ENCODE data around the gene PECR. TPM values are rescaled to one million over a fixed set of nuclear protein-coding genes. Genes with fewer than 3 reads are reported as not detected.

PECR gene
- total and polyA plus RNA-seq, 2 donors (not counting 1 experiment from before 2014, with no cell fraction given): 9.5 to 16.5 TPM

DNA sequence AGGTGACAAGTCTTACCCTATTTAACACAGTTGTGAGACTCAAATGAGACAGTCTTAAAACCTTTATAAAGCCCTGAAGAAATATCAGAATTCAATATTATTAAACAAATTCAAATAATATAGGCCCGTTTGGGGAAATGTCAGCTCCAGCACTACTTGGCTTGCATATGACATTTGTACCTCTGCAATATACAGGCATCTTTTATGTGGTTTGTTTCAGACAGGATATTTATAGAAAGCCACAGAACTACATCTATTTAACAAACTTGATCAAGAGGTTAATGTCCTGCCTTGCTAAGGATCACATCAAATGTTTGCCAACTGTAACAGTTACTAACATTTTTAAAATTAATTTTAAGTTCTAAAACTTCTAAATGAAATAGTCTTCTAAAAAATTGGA lies 65.0 kb downstream of the PECR start:
- Histone ChIP-seq H3K9me3 (ENCODE audit: control extremely low read depth in 1 of 3, control insufficient read depth in 2 of 3, insufficient read depth in 1 of 3, low read length in 2 of 3) (no peaks in the 10 kb centered on the region), H3K4me3 (ENCODE audit: control extremely low read depth in 1 of 5, extremely low read depth in 1 of 5, insufficient read depth in 1 of 5, low read depth in 2 of 5, low read length in 4 of 5) (no peak overlapping the region), H3K79me2 (ENCODE audit: control insufficient read depth, insufficient read depth, low read length) (peaks cover 21% of the 10 kb centered on the region), H3K27ac (ENCODE audit: low read length in 2 of 2) (peak overlapping the region; percentile 34 to 69), H2AFZ (ENCODE audit: insufficient read depth, low read depth, low read length, poor library complexity, severe bottlenecking) (no peak overlapping the region), H3K9ac (ENCODE audit: low read length) (no peak overlapping the region), H3K36me3 (replicated peaks in 1 of 2; ENCODE audit: control extremely low read depth in 1 of 2, control insufficient read depth in 1 of 2, extremely low read depth in 1 of 2, insufficient read depth in 2 of 2, low read length in 1 of 2) (no peaks in the 10 kb centered on the region), H3K4me1 (ENCODE audit: control insufficient read depth in 2 of 2, insufficient read depth in 2 of 2, low read length in 2 of 2) (peaks cover 30 to 38% of the 10 kb centered on the region in 2 donors), H3K27me3 (replicated peaks in 1 of 4; ENCODE audit: control extremely low read depth in 1 of 4, control insufficient read depth in 3 of 4, insufficient read depth in 4 of 4, low read length in 3 of 4) (no peaks in the 10 kb centered on the region), H3K4me2 (replicated peaks; ENCODE audit: low read depth, low read length, poor library complexity, severe bottlenecking) (peak overlapping the region; percentile 18), H4K20me1 (ENCODE audit: control insufficient read depth, insufficient read depth, low read length, poor library complexity, severe bottlenecking) (no peaks in the 10 kb centered on the region)
- peaks cover 3% of the 10 kb centered on the region for H3K9me3 Mint-ChIP-seq (ENCODE audit: insufficient read depth)
- no peak overlapping the region for H3K4me3 Mint-ChIP-seq
- no peak for DNase-seq
- no CpG with 5 or more reads among the region's 1 CpG for WGBS (ENCODE audit: insufficient coverage)
- ChIA-PET POLR2A (no interaction called here), CTCF (interaction anchor here (1.4 to 2.2 kb wide), 3 partner anchors 10 to 92 kb away, joined by 3 to 6 read pairs (median 5); partner anchors contain the start of gene XRCC5)
- intact Hi-C loops (cut with micrococcal nuclease): loop anchor here (10.0 kb wide), 2 partner anchors 478 to 1202 kb away; partner anchors contain the start of gene RPL37A
- no peak for ATAC-seq (ENCODE audit: low read depth)
- H3K27ac Mint-ChIP-seq: no peak overlapping the region
- H3K4me1 Mint-ChIP-seq: peaks cover 46% of the 10 kb centered on the region
- TF ChIP-seq EZH2 (IDR thresholded peaks at IDR 0.05; ENCODE audit: borderline replicate concordance, insufficient read depth, low read depth, low read length, poor library complexity, severe bottlenecking): no peak
- TF ChIP-seq, protein P1, sequence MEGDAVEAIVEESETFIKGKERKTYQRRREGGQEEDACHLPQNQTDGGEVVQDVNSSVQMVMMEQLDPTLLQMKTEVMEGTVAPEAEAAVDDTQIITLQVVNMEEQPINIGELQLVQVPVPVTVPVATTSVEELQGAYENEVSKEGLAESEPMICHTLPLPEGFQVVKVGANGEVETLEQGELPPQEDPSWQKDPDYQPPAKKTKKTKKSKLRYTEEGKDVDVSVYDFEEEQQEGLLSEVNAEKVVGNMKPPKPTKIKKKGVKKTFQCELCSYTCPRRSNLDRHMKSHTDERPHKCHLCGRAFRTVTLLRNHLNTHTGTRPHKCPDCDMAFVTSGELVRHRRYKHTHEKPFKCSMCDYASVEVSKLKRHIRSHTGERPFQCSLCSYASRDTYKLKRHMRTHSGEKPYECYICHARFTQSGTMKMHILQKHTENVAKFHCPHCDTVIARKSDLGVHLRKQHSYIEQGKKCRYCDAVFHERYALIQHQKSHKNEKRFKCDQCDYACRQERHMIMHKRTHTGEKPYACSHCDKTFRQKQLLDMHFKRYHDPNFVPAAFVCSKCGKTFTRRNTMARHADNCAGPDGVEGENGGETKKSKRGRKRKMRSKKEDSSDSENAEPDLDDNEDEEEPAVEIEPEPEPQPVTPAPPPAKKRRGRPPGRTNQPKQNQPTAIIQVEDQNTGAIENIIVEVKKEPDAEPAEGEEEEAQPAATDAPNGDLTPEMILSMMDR (IDR thresholded peaks at IDR 0.05): no peak
- no peaks in the 10 kb centered on the region for H3K27me3 Mint-ChIP-seq

DNA sequence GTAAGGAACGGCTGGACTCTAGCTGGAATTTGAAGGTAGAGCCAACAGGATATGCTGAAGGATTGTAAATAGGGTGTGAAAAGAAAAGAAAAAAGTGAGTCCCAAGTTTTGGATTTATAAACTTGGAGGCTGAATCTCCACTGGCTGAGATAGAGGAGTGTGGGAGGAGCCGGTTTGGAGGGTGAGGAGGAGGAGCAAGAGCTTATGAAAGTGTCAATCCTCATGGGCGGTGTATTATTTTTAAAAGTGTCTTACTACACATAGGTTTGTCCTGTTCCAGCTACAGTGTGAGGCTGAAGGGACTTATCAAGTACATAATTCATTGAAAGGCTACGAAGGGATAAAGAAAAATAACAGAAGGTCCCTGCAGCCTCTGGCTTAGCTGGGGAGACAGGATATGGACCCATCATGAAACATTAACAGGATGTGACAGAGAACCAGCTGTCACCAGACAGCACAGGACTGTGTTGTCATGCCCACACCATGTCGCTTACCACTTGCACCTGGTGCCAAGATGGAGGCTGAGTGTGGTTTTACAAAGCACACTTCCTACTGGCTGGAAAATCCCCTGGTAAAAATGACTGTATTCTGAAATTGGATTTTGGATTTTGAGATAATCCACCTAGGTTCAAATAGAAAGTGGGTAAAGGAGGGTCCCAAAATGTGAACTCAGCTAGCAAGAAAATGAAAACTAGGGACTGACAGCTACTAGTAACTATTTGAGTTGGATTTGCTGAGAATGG lies 65.7 kb downstream of the PECR start:
- H4K20me1 ChIP-seq (ENCODE audit: control insufficient read depth, insufficient read depth, low read length, poor library complexity, severe bottlenecking): no peaks in the 10 kb centered on the region
- H3K27ac ChIP-seq (ENCODE audit: low read length in 2 of 2): peak overlapping the region; percentile 34 to 69
- intact Hi-C loops (cut with micrococcal nuclease): loop anchor here (10.0 kb wide), 2 partner anchors 479 to 1201 kb away; partner anchors contain the start of gene RPL37A
- H3K27me3 ChIP-seq (replicated peaks in 1 of 4; ENCODE audit: control extremely low read depth in 1 of 4, control insufficient read depth in 3 of 4, insufficient read depth in 4 of 4, low read length in 3 of 4): no peaks in the 10 kb centered on the region
- POLR2A ChIA-PET: no interaction called here
- peaks cover 26% of the 10 kb centered on the region for H3K79me2 ChIP-seq (ENCODE audit: control insufficient read depth, insufficient read depth, low read length)
- H3K9me3 Mint-ChIP-seq (ENCODE audit: insufficient read depth): peaks cover 3% of the 10 kb centered on the region
- H3K4me1 Mint-ChIP-seq: peaks cover 47% of the 10 kb centered on the region
- peak overlapping the region; percentile 5 for H3K9ac ChIP-seq (ENCODE audit: low read length)
- no peaks in the 10 kb centered on the region for H3K36me3 ChIP-seq (replicated peaks in 1 of 2; ENCODE audit: control extremely low read depth in 1 of 2, control insufficient read depth in 1 of 2, extremely low read depth in 1 of 2, insufficient read depth in 2 of 2, low read length in 1 of 2)
- WGBS (ENCODE audit: insufficient coverage): 69% methylated on average over 2 of the region's 5 CpGs
- DNase-seq (peak; percentile 77), ATAC-seq (ENCODE audit: low read depth) (peak; percentile 36)
- peak overlapping the region; percentile 3 for H2AFZ ChIP-seq (ENCODE audit: insufficient read depth, low read depth, low read length, poor library complexity, severe bottlenecking)
- no peak overlapping the region for H3K4me3 ChIP-seq (ENCODE audit: control extremely low read depth in 1 of 5, extremely low read depth in 1 of 5, insufficient read depth in 1 of 5, low read depth in 2 of 5, low read length in 4 of 5)
- H3K4me1 ChIP-seq (ENCODE audit: control insufficient read depth in 2 of 2, insufficient read depth in 2 of 2, low read length in 2 of 2): peaks cover 30 to 38% of the 10 kb centered on the region in 2 donors
- H3K4me2 ChIP-seq (replicated peaks; ENCODE audit: low read depth, low read length, poor library complexity, severe bottlenecking): peak overlapping the region; percentile 18
- TF ChIP-seq EZH2 (IDR thresholded peaks at IDR 0.05; ENCODE audit: borderline replicate concordance, insufficient read depth, low read depth, low read length, poor library complexity, severe bottlenecking): no peak
- TF ChIP-seq, protein P1 (IDR thresholded peaks at IDR 0.05): no peak
- CTCF ChIA-PET: interaction anchor here (0.6 to 2.2 kb wide), 5 partner anchors 9 to 93 kb away, joined by 3 to 6 read pairs (median 3); partner anchors contain the start of gene XRCC5
- H3K9me3 ChIP-seq (ENCODE audit: control extremely low read depth in 1 of 3, control insufficient read depth in 2 of 3, insufficient read depth in 1 of 3, low read length in 2 of 3): no peaks in the 10 kb centered on the region
- H3K27ac Mint-ChIP-seq: peak overlapping the region; percentile 27
- no peaks in the 10 kb centered on the region for H3K27me3 Mint-ChIP-seq
- no peak overlapping the region for H3K4me3 Mint-ChIP-seq

All from B cell (primary cell).